ENCODE results near the gene EXOC3.

EXOC3 gene

DNA sequence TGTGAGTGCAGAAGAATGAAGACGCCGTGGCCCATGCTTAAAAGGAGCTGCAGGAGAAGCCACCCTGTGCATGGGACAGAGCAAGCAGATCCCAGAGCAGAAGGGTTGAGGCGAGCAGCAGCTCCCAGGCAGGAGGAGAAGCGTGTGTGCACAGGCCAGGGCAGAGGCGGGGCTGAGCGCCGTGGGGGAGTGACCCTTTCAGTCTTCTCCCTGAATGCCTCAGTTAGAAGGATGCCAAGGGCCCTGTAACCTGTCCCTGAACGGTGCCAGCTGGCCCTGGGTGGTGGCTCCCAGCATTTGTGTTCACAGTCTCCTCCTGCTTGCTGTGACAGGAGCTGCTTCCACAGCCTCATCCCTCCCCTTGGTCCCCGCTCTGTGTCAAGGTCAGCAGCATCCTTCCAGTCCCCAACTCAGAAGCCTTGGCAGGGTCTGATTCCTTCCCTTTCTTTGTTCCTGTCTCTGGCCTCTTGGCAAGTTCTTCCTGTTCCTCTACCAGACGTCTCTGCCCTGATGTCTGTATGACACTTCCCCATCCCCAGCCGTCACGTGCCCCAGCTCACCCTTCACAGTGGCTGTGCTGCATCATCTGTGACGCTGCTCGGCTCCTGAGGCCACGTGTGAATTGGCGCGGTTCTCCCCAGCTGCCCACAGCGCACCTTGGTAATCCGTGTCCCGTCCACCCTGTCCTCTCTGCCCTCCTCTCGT is 5.2 kb downstream of the EXOC3 start:
- H3K4me3 ChIP-seq (ENCODE audit: low read depth, low read length) = no peak overlapping the region
- no peak for DNase-seq (ENCODE audit: low read depth)
- TF ChIP-seq CTCF (IDR thresholded peaks at IDR 0.05; ENCODE audit: insufficient read depth, low read depth, low read length, missing control alignments) = no peak

DNA sequence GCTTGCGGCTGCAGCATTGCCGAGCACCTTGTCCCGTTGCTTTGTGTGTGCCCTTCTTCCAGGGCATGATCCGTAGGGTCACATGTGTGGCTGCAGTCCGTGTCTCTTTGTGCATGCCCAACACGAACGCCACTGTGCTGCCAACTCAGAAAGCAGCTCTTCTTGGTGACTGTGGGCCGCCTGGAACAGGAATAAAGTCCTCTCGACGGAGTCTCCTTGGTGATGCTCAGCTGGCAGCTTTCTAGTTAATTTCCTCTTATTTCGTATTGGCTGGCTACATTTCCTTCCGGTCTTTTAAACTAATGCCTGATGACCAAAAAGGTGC is 5.8 kb downstream of the EXOC3 start:
- no peak overlapping the region for H3K4me3 ChIP-seq (ENCODE audit: low read depth, low read length)
- no peak for DNase-seq (ENCODE audit: low read depth)
- TF ChIP-seq CTCF (IDR thresholded peaks at IDR 0.05; ENCODE audit: insufficient read depth, low read depth, low read length, missing control alignments) = no peak

DNA sequence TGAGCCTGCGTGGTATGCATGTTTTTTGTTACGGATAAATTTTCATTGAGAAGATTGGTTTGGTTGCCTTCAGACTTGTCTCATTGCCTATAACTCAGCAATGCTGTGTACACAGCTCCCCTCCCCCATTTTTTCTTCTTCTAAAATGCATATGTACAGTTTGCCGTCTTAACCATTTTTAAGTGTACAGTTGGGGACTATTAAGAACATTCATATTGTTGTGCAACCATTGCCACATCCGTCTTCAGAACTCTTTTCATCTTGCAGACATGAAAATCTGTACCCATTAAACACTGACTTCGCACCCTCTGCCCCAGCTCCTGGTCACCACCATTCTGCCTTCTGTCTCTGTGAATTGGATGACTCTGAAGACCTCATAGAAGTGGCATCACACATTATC is 6.2 kb downstream of the EXOC3 start:
- no peak for DNase-seq (ENCODE audit: low read depth)
- no peak overlapping the region for H3K4me3 ChIP-seq (ENCODE audit: low read depth, low read length)
- no peak for TF ChIP-seq CTCF (IDR thresholded peaks at IDR 0.05; ENCODE audit: insufficient read depth, low read depth, low read length, missing control alignments)

- no peak for DNase-seq (ENCODE audit: low read depth)
- no peak overlapping the region for H3K4me3 ChIP-seq (ENCODE audit: low read depth, low read length)
- TF ChIP-seq CTCF (IDR thresholded peaks at IDR 0.05; ENCODE audit: insufficient read depth, low read depth, low read length, missing control alignments) = no peak
Observed at GRCh38 chr5:451587-452458, 8.8 kb downstream of the EXOC3 start.

GRCh38 chr5:452978-453710 is 10.2 kb downstream of the EXOC3 start:
- TF ChIP-seq CTCF (IDR thresholded peaks at IDR 0.05; ENCODE audit: insufficient read depth, low read depth, low read length, missing control alignments) = no peak
- no peak for DNase-seq (ENCODE audit: low read depth)

DNA sequence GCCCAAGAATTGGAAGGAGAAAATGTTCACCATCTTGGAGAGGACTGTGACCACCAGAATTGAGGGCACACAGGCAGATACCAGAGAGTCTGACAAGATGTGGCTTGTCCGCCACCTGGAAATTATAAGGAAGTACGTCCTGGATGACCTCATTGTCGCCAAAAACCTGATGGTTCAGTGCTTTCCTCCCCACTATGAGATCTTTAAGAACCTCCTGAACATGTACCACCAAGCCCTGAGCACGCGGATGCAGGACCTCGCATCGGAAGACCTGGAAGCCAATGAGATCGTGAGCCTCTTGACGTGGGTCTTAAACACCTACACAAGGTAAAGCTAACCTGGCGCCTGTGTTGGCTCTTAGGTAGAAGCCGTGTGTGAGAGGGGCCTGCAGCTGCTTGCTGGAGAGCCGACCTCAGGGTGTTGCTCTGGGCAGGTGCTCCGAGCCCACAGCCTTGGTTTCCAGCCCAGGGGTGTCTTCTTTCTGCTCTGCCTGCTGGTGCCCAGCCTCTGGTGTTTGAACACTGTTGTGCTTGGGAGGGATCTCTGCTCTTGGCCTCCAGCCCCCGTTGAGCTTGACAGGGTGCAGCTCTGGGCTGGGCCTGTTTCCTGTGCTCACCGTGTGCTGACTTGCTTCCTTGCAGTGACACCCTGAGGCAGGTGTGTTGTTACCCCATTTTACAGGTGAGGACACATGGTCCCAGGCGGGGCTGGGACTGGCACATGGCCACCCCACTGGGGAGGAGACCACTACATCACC is 10.9 kb downstream of the EXOC3 start:
- no peak for TF ChIP-seq CTCF (IDR thresholded peaks at IDR 0.05; ENCODE audit: insufficient read depth, low read depth, low read length, missing control alignments)
- no peak for DNase-seq (ENCODE audit: low read depth)
- no peak overlapping the region for H3K4me3 ChIP-seq (ENCODE audit: low read depth, low read length)

More at GRCh38 chr5:452978-453710, 10.2 kb downstream of the EXOC3 start:
- no peak overlapping the region for H3K4me3 ChIP-seq (ENCODE audit: low read depth, low read length)
